H9 (cell line): ENCODE measurements around the gene TBC1D5. TPM values are rescaled to one million over a fixed set of nuclear protein-coding genes. Genes with fewer than 3 reads are reported as not detected.

Experiments
- DNase-seq: peaks from one replicate; pipeline ENCODE4 v3.0.0-alpha.2; 2017
- H2AFZ ChIP-seq: one replicate; pipeline ENCODE4 v1.6.1; 2013; ENCODE audit warnings: mild to moderate bottlenecking, low read length, control low read depth, moderate library complexity
- H2AK5ac ChIP-seq: 2 replicates; pipeline ENCODE4 v1.6.1; 2013; ENCODE audit warnings: low read length, control low read depth, mixed read lengths; ENCODE audit not compliant: insufficient read length
- H2BK120ac ChIP-seq: one replicate; pipeline ENCODE4 v1.6.1; 2013; ENCODE audit warnings: low read depth, mild to moderate bottlenecking, low read length, control low read depth, inconsistent platforms; ENCODE audit not compliant: poor library complexity, severe bottlenecking
- H2BK12ac ChIP-seq: 2 replicates; pipeline ENCODE4 v1.6.1; 2013; ENCODE audit warnings: low read length, control low read depth, mixed read lengths, low read depth; ENCODE audit not compliant: insufficient read length
- H2BK15ac ChIP-seq: 2 replicates; pipeline ENCODE4 v1.6.1; 2013; ENCODE audit warnings: low read depth, low read length, control low read depth
- H2BK20ac ChIP-seq: one replicate; pipeline ENCODE4 v1.6.1; 2013; ENCODE audit warnings: low read depth, mild to moderate bottlenecking, low read length, control low read depth, inconsistent platforms; ENCODE audit not compliant: poor library complexity, severe bottlenecking
- H2BK5ac ChIP-seq: 2 replicates; pipeline ENCODE4 v1.6.1; 2013; ENCODE audit warnings: low read length, control low read depth, mixed read lengths; ENCODE audit not compliant: insufficient read length
- H3K14ac ChIP-seq: 2 replicates; pipeline ENCODE4 v1.6.1; 2013; ENCODE audit warnings: low read length, control low read depth; ENCODE audit not compliant: insufficient read depth
- H3K18ac ChIP-seq: 2 replicates; pipeline ENCODE4 v1.6.1; 2013; ENCODE audit warnings: low read depth, mild to moderate bottlenecking, mixed read lengths, low read length, control low read depth; ENCODE audit not compliant: insufficient read length
- H3K23ac ChIP-seq: 2 replicates; pipeline ENCODE4 v1.6.1; 2013; ENCODE audit warnings: low read length, control low read depth, mixed read lengths, low read depth; ENCODE audit not compliant: insufficient read length
- H3K23me2 ChIP-seq: 2 replicates; pipeline ENCODE4 v1.6.1; 2013; ENCODE audit warnings: low read depth, mild to moderate bottlenecking, mixed read lengths, low read length, control low read depth; ENCODE audit not compliant: insufficient read length, poor library complexity, severe bottlenecking
- H3K27ac ChIP-seq: 2 replicates; pipeline ENCODE4 v1.5.1; 2013; ENCODE audit warnings: low read length, control low read depth, mixed read lengths, low read depth; ENCODE audit not compliant: insufficient read length
- H3K27me3 ChIP-seq: 2 replicates; pipeline ENCODE4 v1.6.1; 2013; ENCODE audit warnings: low read length, control low read depth, inconsistent platforms; ENCODE audit not compliant: insufficient read depth
- H3K4ac ChIP-seq: 2 replicates; pipeline ENCODE4 v1.6.1; 2013; ENCODE audit warnings: low read depth, mild to moderate bottlenecking, control low read depth, inconsistent platforms, low read length, moderate library complexity
- H3K4me1 ChIP-seq: 2 replicates; pipeline ENCODE4 v1.6.1; 2013; ENCODE audit warnings: low read length, control low read depth, inconsistent platforms; ENCODE audit not compliant: insufficient read depth
- H3K4me2 ChIP-seq: 2 replicates; pipeline ENCODE4 v1.6.1; 2013; ENCODE audit warnings: low read length, control low read depth, mixed read lengths; ENCODE audit not compliant: insufficient read length, insufficient read depth
- H3K56ac ChIP-seq: 2 replicates; pipeline ENCODE4 v1.6.1; 2013; ENCODE audit warnings: low read depth, mild to moderate bottlenecking, mixed read lengths, low read length, control low read depth; ENCODE audit not compliant: insufficient read length
- H3K79me1 ChIP-seq: 2 replicates; pipeline ENCODE4 v1.6.1; 2013; ENCODE audit warnings: low read depth, mild to moderate bottlenecking, moderate library complexity, low read length, control low read depth, inconsistent platforms; ENCODE audit not compliant: insufficient read depth, poor library complexity, severe bottlenecking
- H3K79me2 ChIP-seq: 2 replicates; pipeline ENCODE4 v1.6.1; 2013; ENCODE audit warnings: low read length, control low read depth, inconsistent platforms; ENCODE audit not compliant: insufficient read depth
- H3K9ac ChIP-seq: 2 replicates; pipeline ENCODE4 v1.6.1; 2013; ENCODE audit warnings: low read length, control low read depth, mixed read lengths; ENCODE audit not compliant: insufficient read length; ENCODE audit errors: extremely low read depth
- H3K9me3 ChIP-seq: one replicate; pipeline ENCODE4 v1.6.1; 2013; ENCODE audit warnings: low read depth, low read length, inconsistent platforms; ENCODE audit not compliant: control insufficient read depth
- H3T11ph ChIP-seq: one replicate; pipeline ENCODE4 v1.6.1; 2013; ENCODE audit warnings: mild to moderate bottlenecking, low read length, control low read depth, inconsistent platforms
- H4K20me1 ChIP-seq: one replicate; pipeline ENCODE4 v1.6.1; 2013; ENCODE audit not compliant: control insufficient read depth, insufficient read length, insufficient read depth
- H4K5ac ChIP-seq: 2 replicates; pipeline ENCODE4 v1.6.1; 2013; ENCODE audit warnings: low read depth, mild to moderate bottlenecking, mixed read lengths, low read length, control low read depth; ENCODE audit not compliant: insufficient read length
- H4K8ac ChIP-seq: replicated peaks from 2 replicates; pipeline ENCODE4 v1.6.1; 2013; ENCODE audit warnings: low read length, control low read depth, mixed read lengths, low read depth; ENCODE audit not compliant: insufficient read length
- H4K91ac ChIP-seq: 2 replicates; pipeline ENCODE4 v1.6.1; 2013; ENCODE audit warnings: low read depth, mild to moderate bottlenecking, moderate library complexity, mixed read lengths, low read length, control low read depth; ENCODE audit not compliant: insufficient read length
- H3K27ac Mint-ChIP-seq, 3 experiments: 2 replicates in 2 of 3; 3 replicates in 1 of 3; pipeline ENCODE4 v1.8.0; 2020 to 2021; ENCODE audit warnings: mixed read lengths in 3 of 3, mild to moderate bottlenecking in 1 of 3, moderate library complexity in 1 of 3
- H3K27me3 Mint-ChIP-seq: 2 replicates; pipeline ENCODE4 v1.8.0; 2021; ENCODE audit warnings: low read depth, mild to moderate bottlenecking, moderate library complexity, mixed read lengths
- H3K36me3 Mint-ChIP-seq, 3 experiments: 2 replicates in 2 of 3; 3 replicates in 1 of 3; pipeline ENCODE4 v1.8.0; 2020 to 2021; ENCODE audit warnings: low read depth in 3 of 3, mixed read lengths in 3 of 3; ENCODE audit not compliant: insufficient read depth in 1 of 3
- H3K4me1 Mint-ChIP-seq, 2 experiments: 2 replicates each; pipeline ENCODE4 v1.8.0; 2020; ENCODE audit warnings: mixed read lengths in 2 of 2
- H3K4me3 Mint-ChIP-seq, 2 experiments: 2 replicates in 1 of 2; 3 replicates in 1 of 2; pipeline ENCODE4 v1.8.0; 2020 to 2021; ENCODE audit warnings: mild to moderate bottlenecking in 2 of 2, mixed read lengths in 2 of 2, moderate library complexity in 1 of 2
- H3K9me3 Mint-ChIP-seq, 2 experiments: 2 replicates in 1 of 2; 3 replicates in 1 of 2; pipeline ENCODE4 v1.8.0; 2020; ENCODE audit warnings: mild to moderate bottlenecking in 2 of 2, mixed read lengths in 2 of 2, moderate library complexity in 1 of 2
- CTCF ChIP-seq: fragments of 200-600 bp; sonication (generic); conservative IDR thresholded peaks from 3 replicates; pipeline ENCODE4 v1.8.0; 2021; ENCODE audit warnings: antibody characterized with exemption, mild to moderate bottlenecking
- WGBS: extraction: QIAGEN DNeasy Blood & Tissue Kit; methylation state at CpG from one replicate; pipeline ENCODE4 v1.1.7; 2013; ENCODE audit warnings: missing lambda C conversion rate, low lambda C conversion rate, mixed read lengths; ENCODE audit not compliant: insufficient read length; ENCODE audit errors: extremely low coverage; 5-methylcytosine and 5-hydroxymethylcytosine counted together
- total RNA-seq: library from RNA; stranded (reverse); gene quantifications from 2 replicates; pipeline ENCODE4 v1.2.1, GENCODE V29; 2021

TBC1D5 gene
- total RNA-seq, 1 experiment from 2014 or later, result 25.0 TPM

GRCh38 chr3:17481116-17481515, 261.3 kb downstream of the TBC1D5 start:
- Mint-ChIP-seq H3K4me1 (peaks cover 0 to 6% of the 10 kb centered on the region in 2 experiments; a peak in 1 of 4 replicates), H3K9me3 (no peaks in the 10 kb centered on the region)
- no peak for TF ChIP-seq CTCF

More at GRCh38 chr3:17481116-17481515, 261.3 kb downstream of the TBC1D5 start:
- no peak for DNase-seq
- Histone ChIP-seq H3K4ac (no peak overlapping the region), H3K56ac (no peak overlapping the region), H4K20me1 (no peaks in the 10 kb centered on the region), H2BK120ac (no peak overlapping the region), H4K5ac (no peak overlapping the region), H3K79me2 (no peaks in the 10 kb centered on the region), H3K9ac (no peak overlapping the region), H3T11ph (no peak overlapping the region), H2BK20ac (no peak overlapping the region), H4K91ac (no peak overlapping the region), H3K18ac (no peak overlapping the region), H3K4me1 (no peaks in the 10 kb centered on the region), H2BK12ac (no peak overlapping the region), H4K8ac (no peak overlapping the region), H2BK15ac (no peak overlapping the region), H3K79me1 (no peaks in the 10 kb centered on the region), H2AK5ac (no peak overlapping the region), H3K14ac (no peak overlapping the region), H3K9me3 (no peaks in the 10 kb centered on the region), H2BK5ac (no peak overlapping the region), H2AFZ (no peak overlapping the region), H3K23ac (no peak overlapping the region), H3K27me3 (no peaks in the 10 kb centered on the region), H3K27ac (no peak overlapping the region), H3K4me2 (no peak overlapping the region), H3K23me2 (no peaks in the 10 kb centered on the region)
- H3K27ac Mint-ChIP-seq, result peak overlapping the region in 1 of 3 experiments; percentile 87; a peak in 1 of 7 replicates
- H3K27me3 Mint-ChIP-seq, result no peaks in the 10 kb centered on the region
- no CpG with 5 or more reads among the region's 10 CpGs for WGBS
- no peaks in the 10 kb centered on the region for H3K36me3 Mint-ChIP-seq
- H3K4me3 Mint-ChIP-seq, result no peak overlapping the region
